H1 (cell line): Measurements from ENCODE around the gene DKC1. TPM values are rescaled to one million over a fixed set of nuclear protein-coding genes. Genes with fewer than 3 reads are reported as not detected.

Source experiments
- BRCA1 ChIP-seq: IDR thresholded peaks from 2 replicates; pipeline ENCODE4 v1.6.1; 2012; ENCODE audit warnings: low read depth, low read length, improper control_type of control experiment
- SIRT6 ChIP-seq: IDR thresholded peaks from one replicate; pipeline ENCODE4 v1.7.1; 2012; ENCODE audit warnings: low read length, inconsistent platforms
- polyA plus RNA-seq, 7 experiments: library from polyadenylated mRNA; depleted of rRNA in 3 of 7; stranded (reverse) in 5 of 7; unstranded in 2 of 7; fragments of >200 nt in 5 of 7; fragments of 200-250 nt in 2 of 7; gene quantifications; 1 replicate in 5 of 7; 2 replicates in 1 of 7; 4 replicates in 1 of 7; pipeline versions ENCODE4 v1.2.1 to v1.2.3, GENCODE V29; 2011 to 2013; ENCODE audit warnings: missing spikeins in 2 of 7, mixed read lengths in 2 of 7
- total RNA-seq: library from RNA; stranded (reverse); fragmentation: NEBNext Ultra II Directional; extraction: Animal tissue kit (Norgen Biotek cat#: 25700); gene quantifications from 2 replicates; pipeline ENCODE4 v1.2.1, GENCODE V29; 2021
- TF ChIP-seq, protein P1 (sequence below), 3 experiments: IDR thresholded peaks; 1 replicate in 2 of 3; 2 replicates in 1 of 3; pipeline versions ENCODE4 v1.5.1 to v1.6.1; 2011; ENCODE audit warnings: low read length in 3 of 3, mild to moderate bottlenecking in 3 of 3, inconsistent platforms in 2 of 3, low read depth in 1 of 3, moderate library complexity in 1 of 3; ENCODE audit not compliant: insufficient read depth in 1 of 3; ENCODE audit errors: control extremely low read depth in 1 of 3

The DKC1 gene
- total and polyA plus RNA-seq, 2 of the 8 experiments (the other 6 are each of a cell fraction or from before 2014, with no cell fraction given), result 65.6 to 143 TPM

GRCh38 chrX:154758696-154759095 is 4.0 kb upstream of the DKC1 start (continued):
- TF ChIP-seq, protein P1, sequence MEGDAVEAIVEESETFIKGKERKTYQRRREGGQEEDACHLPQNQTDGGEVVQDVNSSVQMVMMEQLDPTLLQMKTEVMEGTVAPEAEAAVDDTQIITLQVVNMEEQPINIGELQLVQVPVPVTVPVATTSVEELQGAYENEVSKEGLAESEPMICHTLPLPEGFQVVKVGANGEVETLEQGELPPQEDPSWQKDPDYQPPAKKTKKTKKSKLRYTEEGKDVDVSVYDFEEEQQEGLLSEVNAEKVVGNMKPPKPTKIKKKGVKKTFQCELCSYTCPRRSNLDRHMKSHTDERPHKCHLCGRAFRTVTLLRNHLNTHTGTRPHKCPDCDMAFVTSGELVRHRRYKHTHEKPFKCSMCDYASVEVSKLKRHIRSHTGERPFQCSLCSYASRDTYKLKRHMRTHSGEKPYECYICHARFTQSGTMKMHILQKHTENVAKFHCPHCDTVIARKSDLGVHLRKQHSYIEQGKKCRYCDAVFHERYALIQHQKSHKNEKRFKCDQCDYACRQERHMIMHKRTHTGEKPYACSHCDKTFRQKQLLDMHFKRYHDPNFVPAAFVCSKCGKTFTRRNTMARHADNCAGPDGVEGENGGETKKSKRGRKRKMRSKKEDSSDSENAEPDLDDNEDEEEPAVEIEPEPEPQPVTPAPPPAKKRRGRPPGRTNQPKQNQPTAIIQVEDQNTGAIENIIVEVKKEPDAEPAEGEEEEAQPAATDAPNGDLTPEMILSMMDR (IDR thresholded peaks at IDR 0.05; ENCODE audit: control extremely low read depth in 1 of 3, insufficient read depth in 1 of 3, low read depth in 1 of 3, low read length in 3 of 3), result no peak
- TF ChIP-seq SIRT6 (no peak), BRCA1 (no peak)
